ENCODE data around the gene KCNQ1.

KCNQ1 gene

DNA sequence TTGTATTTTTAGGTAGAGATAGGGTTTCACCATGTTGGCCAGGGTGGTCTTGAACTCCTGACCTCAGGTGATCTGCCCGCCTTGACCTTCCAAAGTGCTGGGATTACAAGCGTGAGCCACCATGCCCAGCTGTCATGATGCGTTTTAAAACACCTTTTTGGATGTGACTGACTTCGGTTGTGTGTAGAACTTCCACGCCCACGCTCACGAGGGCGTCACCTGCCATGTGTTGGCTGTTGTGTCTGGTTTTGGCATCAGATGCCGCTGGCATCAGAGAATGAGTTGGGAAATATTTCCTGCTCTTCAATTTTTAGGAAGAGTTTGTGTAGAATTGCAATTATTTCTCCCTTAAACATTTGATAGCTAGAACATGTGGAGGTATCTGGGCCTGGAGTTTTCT lies 109.1 kb downstream of the KCNQ1 start:
- no peak for DNase-seq (ENCODE audit: low read depth in 2 of 2)

DNA sequence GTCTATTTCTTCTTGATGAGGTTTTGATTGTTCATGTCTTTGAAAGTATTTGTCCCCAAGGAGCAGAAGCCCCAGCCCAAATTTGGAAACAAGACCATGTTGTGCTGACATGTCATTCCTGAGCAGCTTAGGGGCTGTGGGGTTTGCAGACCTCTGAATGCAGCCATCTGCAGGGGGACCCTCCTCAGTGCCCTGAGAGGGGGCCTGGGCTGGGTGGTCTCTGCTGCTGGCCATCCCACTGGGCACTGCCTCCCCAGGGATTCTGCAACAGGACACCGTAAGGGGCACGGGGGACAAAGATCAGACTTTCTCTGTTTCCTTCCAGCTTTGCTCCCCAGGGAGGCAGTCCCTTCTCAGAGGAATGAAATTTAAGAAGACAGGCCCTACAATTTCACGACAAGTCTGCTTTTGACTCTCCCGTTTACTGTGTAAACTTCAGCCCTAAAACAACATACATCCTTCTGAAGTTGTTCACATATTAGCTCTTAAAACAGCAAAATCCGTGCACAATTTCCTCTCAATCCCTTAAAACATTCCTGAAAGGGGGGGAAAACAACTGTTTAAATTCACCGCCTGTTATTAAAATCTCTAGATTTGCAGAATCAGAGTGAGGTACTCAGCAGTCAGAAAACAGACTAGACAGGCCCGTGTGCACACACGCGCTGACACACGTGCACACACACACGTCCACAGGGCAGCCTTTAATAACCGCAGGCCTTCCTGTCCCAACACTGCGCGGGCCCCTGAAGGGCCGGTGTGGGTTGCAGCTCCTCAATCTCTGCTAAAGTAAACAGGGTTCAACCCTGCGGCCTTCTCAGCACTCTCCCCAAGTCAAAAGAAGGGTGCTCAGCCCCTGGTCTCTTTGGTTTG lies 109.8 kb downstream of the KCNQ1 start:
- no peak for DNase-seq (ENCODE audit: low read depth in 2 of 2)

DNA sequence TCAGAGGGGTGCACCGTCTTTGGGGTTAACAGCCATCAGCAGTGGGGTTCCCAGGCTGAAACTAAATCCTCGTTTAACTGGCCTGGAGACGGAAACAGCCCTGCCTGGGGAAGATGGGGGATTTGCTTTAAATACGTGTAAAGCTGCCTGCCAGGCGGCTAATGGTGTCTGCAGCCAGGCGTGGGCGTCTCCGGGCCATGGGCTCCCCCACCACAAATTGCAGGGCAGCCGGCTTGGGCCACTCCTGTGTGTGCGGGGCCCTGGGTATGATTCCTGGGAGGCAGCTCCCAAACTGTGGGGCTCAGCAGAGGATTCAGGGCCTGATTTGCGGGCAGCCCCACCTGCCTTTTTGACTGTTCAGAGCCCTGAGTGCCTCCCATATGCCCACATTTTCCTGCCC lies 110.5 kb downstream of the KCNQ1 start:
- DNase-seq (ENCODE audit: low read depth in 2 of 2), result no peak

- DNase-seq (ENCODE audit: low read depth in 2 of 2), result no peak
Measured at GRCh38 chr11:2555891-2556290, 111.1 kb downstream of the KCNQ1 start.

DNA sequence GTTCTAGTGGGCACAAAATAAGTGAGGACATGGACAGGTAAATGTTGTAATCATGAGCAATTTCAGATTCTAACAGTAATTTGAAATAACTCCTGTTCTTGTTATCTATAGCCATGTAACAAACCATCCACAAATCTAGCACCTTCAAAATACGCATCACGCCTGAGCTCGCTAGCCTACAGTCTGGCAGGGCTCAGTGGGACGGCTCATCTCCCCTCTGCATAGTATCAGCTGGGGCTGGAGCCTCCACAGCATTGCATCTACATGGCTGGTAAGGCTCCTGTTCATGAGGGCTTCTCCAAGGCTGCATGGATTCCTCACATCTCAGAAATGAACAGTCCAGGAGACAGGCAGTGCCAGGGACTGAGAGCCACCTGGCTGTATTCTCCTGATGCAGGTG lies 112.6 kb downstream of the KCNQ1 start:
- DNase-seq (ENCODE audit: low read depth in 2 of 2), result no peak

GRCh38 chr11:2558397-2558796 lies 113.6 kb downstream of the KCNQ1 start:
- no peak for DNase-seq (ENCODE audit: low read depth in 2 of 2)

- DNase-seq (ENCODE audit: low read depth in 2 of 2), result no peak
Measured at GRCh38 chr11:2558861-2559526, 114.2 kb downstream of the KCNQ1 start.

DNA sequence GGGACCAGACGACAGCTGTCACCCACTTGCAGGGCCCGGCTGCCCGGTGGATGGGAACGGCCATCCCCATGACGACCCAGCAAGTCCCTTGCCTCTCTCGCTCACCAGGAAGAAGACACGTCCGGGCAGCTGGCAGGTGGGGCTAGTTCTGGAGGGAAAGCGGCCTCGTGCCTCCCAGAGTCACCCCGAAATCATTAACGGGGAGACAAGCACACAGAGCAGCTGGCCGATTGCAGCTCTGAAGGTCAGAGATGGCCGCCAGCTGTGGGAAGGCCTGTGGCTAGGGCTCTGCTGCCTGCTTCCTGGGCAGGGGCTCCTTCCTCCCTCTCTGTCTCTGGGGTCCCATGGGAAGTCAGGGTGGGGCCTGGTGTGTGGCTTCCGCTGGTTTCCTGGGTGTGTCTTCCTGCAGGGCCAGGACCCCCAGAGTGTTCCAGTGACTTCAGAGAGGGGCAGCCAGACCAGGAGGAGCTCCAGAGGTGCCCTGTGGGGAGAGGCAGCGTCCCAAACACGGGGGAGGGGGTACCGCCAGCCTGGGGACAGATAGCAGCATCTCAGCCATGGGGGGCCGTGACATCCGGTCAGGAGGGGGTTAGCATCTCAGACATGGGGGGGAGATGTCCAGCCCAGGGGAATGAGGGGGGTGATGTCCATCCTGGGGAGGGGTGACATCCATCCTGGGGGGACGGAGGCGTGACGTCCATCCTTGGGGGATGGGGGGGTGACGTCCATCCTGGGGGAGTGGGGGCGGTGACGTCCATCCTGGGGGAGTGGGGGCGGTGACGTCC lies 114.9 kb downstream of the KCNQ1 start:
- DNase-seq (ENCODE audit: low read depth in 2 of 2), result no peak

DNA sequence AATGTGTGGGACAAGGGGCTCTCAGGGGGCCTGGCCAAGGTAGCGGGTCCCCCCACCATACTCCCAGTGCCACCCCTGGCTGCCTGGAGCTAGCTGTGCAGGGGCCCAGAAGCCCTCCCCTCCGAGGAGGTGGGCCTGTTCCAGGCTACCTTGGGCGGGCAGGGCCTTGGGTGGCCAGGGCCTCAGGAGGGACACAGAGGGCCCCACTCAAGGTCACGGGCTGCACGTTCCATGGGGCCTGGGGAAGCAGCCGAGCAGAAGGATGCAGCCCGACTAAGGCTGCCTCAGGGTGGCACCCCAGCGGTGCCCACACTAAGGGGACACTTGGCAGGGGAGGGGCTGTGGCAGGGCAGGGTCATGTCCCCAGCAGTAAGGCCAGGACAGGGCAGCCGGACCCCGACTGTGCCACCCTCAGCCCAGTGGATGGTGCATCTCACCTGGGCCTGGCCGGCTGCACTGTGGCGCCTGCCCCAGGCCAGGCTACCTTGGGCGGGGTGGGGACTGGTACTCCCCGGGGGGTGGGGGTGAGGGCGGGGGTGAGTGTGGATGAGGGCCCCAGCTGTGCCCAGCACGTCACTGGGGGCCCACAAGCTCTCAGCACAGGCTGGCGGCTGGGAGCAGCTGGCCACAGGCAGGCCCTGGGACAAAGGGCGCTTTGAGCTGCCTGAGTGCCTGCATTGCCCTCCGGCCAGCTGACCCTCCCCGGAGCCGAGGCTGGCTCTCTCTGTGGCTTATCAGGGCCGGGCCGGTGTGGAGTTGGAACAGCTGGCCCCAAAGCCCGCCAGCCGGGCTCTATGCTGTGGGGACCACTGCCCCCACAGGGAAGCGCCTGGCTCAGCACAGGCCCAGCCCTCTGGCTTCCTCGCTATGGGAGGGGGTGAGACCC lies 117.1 kb downstream of the KCNQ1 start:
- DNase-seq (ENCODE audit: low read depth in 2 of 2), result no peak

- no peak for DNase-seq (ENCODE audit: low read depth in 2 of 2)
Measured at GRCh38 chr11:2562890-2563212, 118.0 kb downstream of the KCNQ1 start.

DNA sequence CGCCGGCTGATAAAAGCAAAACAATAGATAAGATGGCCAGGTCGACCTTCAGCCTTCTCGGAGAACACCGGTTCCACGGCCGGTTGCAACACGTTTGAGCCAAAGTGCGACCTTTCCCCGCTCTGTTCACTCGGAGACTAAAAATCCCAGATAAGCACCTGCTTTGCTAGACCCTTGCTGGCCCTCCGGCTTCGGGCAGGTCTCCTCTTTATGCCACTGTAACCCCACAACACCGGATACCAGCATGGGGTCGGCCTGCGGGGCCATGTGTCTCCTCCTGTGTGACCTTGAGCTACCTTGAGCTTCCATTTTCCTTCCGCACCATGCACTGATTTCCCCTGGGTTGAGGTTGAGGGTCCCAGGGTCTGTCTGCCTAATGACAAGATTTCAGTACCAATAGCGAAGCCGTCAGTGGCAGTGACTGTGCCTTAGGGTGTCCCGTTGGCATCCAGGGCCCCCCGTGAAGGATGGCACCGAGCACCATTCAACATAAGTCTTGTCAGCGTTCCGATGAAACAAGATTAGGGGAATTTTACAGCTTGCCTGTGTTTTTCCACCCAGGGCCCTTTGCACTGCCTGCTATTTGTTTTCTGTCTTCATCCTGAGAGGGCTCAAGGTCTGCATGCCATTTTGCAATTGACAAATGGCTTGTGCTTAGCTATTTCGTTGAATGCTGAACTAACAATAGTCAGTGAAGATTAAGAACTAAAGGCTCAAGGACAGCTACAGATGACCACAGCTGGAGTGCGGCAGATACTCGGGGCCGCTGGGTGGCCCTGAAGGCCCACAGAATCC lies 118.6 kb downstream of the KCNQ1 start:
- no peak for DNase-seq (ENCODE audit: low read depth in 2 of 2)

- DNase-seq (ENCODE audit: low read depth in 2 of 2), result no peak
Measured at GRCh38 chr11:2564008-2564530, 119.3 kb downstream of the KCNQ1 start.

GRCh38 chr11:2564588-2565425 lies 120.0 kb downstream of the KCNQ1 start:
- DNase-seq (ENCODE audit: low read depth in 2 of 2), result no peak

- no peak for DNase-seq (ENCODE audit: low read depth in 2 of 2)
Measured at GRCh38 chr11:2565447-2566222, 120.8 kb downstream of the KCNQ1 start.

DNA sequence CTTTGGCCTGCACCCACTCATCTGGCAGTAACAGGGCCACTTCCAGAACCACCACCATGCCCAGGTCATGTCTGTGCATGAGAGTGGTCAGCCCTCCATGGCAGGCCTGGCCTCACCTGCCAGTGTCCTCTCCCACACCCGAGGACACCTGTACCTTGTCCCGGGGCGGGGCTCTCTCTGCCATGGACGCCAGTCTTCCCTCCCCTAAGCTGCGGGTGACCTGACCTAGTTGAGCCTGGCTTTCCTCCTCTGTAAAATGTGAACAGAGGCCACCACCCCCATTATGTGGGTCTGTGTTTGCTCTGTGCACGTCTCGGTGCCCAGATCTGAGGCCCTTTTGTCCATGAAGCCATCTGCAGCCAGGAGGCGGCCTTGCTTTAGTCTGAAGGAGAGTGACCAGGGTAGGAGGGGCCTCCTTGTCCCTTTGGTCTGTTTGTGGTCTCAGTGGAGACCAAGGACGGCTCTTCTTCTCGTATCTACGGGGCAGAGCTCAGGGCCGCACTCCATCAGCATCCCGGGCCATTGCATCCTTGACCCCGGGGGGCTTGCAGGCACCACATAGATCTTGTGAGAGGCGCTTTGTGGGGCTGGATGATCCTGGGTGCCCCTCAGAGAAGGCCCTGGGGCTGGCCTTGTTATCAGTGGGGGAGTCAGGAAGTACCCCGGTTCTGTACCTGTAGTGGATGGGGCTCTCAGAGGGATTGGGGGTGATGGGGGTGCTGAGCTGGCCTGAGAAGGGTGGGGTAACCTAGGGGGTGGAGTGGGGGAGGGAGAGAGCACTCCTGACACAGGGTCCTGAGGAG lies 121.6 kb downstream of the KCNQ1 start:
- no peak for DNase-seq (ENCODE audit: low read depth in 2 of 2)

DNA sequence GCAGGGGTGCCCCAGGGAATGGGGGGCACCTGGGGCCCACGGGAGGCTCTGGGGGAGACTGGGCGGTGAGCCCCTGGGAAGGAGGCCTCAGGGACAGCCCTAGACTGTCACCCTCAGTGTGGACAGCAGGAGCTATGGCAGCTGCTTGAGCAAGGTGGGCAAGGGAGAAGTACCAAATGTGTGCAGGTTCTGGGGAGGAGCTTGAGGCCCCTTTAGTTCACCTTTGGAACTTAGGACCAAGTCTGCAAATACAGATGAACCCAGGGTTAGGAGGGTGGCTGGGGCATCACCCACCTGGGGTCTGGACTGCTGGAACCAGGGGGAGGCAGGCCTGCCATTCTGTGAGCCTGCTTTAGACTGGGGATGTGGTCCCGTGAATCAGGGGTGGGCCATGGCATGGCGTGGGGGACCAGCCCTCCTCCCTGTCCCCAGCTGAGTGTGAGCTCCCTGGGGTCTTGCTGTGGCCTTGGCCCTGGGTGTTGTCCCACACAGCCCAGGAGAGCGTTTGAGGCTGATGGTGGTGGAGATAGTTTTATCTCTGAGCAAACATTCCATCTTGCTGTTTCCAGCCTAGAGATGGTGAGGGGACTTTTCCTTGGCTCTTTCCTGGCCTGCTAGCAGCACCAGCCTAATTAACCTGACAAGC lies 122.3 kb downstream of the KCNQ1 start:
- no peak for DNase-seq (ENCODE audit: low read depth in 2 of 2)

DNA sequence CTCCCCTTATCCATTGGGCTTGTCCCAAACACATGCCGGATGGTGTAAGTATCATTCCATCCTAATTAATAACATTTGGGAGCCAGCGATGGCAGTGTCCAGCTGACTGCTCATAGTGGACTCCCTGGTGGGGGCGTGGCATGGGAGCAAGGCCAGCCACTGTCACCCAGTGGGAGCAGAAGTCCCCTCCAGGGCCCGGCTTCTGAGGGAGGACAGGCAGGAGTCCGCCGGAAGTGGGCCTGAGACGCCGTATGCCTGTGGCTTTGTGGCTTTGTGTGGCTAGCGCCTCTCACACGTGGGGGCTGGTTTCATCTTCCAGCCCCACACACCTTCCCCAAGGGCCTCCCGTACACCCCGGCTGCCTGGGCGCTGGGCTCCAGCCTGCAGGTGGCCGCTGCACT lies 124.5 kb downstream of the KCNQ1 start:
- DNase-seq (ENCODE audit: low read depth in 2 of 2), result no peak
